Measurements from ENCODE around the gene FBXL7.

Gene FBXL7

GRCh38 chr5:15499528-15500324 is at the start of gene FBXL7:
Gene FBXL7 (plus strand): TSS chr5:15500180.
- Histone ChIP-seq H3K36me3 (ENCODE audit: control insufficient read depth, insufficient read depth, low read length) (no peaks in the 10 kb centered on the region), H3K27me3 (replicated peaks; ENCODE audit: control insufficient read depth, insufficient read depth, low read length) (no peaks in the 10 kb centered on the region), H3K4me3 (replicated peaks; ENCODE audit: low read depth, low read length) (no peak within 1 kb of the TSS)
- DNase-seq (ENCODE audit: extremely low read depth, insufficient read length) = peak; percentile 3
- no peak for TF ChIP-seq CTCF (IDR thresholded peaks at IDR 0.05; ENCODE audit: insufficient read depth, low read length, poor library complexity, severe bottlenecking)

DNA sequence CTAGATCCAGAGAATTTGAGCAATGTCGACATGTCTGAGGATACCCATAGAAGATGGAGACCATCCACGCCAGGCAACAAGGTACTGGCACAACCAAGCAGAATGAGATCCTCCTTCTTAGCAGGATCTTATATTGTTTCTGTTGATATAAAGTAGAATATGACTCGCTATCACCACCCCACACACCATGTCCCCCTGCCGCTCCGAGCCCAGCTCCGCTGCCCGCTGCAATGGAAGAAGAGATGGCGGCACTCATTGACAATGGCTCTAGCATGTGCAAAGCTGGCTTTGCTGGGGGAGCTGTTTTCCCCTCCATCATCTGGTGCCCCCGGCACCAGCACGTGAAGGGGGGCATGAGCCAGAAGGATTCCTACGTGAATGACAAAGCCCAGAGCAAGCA is 49.5 kb upstream of the FBXL7 start:
- Histone ChIP-seq H3K4me3 (replicated peaks; ENCODE audit: low read depth, low read length) (no peak overlapping the region), H3K36me3 (ENCODE audit: control insufficient read depth, insufficient read depth, low read length) (no peaks in the 10 kb centered on the region), H3K27me3 (replicated peaks; ENCODE audit: control insufficient read depth, insufficient read depth, low read length) (no peaks in the 10 kb centered on the region)
- TF ChIP-seq CTCF (IDR thresholded peaks at IDR 0.05; ENCODE audit: insufficient read depth, low read length, poor library complexity, severe bottlenecking) = no peak
- DNase-seq (ENCODE audit: extremely low read depth, insufficient read length) = no peak

DNA sequence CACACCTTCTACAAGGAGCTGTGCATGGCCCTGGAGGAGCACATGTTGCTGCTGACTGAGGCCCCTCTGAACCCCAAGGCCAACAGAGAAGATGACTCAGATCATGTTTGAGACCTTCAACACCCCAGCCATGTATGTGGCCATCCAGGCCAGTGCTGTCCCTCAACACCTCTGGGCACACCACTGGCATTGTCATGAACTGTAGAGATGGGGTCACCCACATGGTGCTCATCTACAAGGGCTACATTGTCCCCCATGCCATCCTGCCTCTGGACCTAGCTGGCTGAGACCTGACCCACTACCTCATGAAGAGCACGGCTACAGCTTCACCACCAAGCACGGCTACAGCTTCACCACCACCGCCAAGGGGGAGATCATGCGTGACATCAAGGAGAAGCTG is 49.0 kb upstream of the FBXL7 start:
- Histone ChIP-seq H3K4me3 (replicated peaks; ENCODE audit: low read depth, low read length) (no peak overlapping the region), H3K27me3 (replicated peaks; ENCODE audit: control insufficient read depth, insufficient read depth, low read length) (no peaks in the 10 kb centered on the region), H3K36me3 (ENCODE audit: control insufficient read depth, insufficient read depth, low read length) (no peaks in the 10 kb centered on the region)
- TF ChIP-seq CTCF (IDR thresholded peaks at IDR 0.05; ENCODE audit: insufficient read depth, low read length, poor library complexity, severe bottlenecking) = no peak
- DNase-seq (ENCODE audit: extremely low read depth, insufficient read length) = no peak

DNA sequence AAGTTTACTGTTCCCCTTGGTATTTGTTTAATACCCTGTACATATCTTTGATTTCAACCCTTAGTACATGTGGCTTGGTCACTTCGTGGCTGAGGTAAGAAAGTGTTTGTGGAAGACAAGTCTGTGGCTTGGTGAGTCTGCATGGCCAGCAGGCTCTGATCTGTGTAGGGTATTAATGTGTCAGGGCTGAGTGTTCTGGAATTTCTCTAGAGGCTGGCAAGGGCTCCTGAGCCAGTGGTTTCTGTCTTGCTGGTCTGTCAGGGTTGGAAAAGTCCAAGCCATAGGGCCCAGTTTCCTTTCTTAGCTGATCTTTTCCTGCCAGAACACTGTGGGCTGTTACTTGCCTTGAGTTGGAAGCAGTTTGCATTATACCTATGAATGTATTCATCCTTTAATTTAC is 48.0 kb upstream of the FBXL7 start:
- H3K4me3 ChIP-seq (replicated peaks; ENCODE audit: low read depth, low read length) = no peak overlapping the region
- TF ChIP-seq CTCF (IDR thresholded peaks at IDR 0.05; ENCODE audit: insufficient read depth, low read length, poor library complexity, severe bottlenecking) = no peak
- no peaks in the 10 kb centered on the region for H3K36me3 ChIP-seq (ENCODE audit: control insufficient read depth, insufficient read depth, low read length)
- no peak for DNase-seq (ENCODE audit: extremely low read depth, insufficient read length)
- H3K27me3 ChIP-seq (replicated peaks; ENCODE audit: control insufficient read depth, insufficient read depth, low read length) = no peaks in the 10 kb centered on the region

DNA sequence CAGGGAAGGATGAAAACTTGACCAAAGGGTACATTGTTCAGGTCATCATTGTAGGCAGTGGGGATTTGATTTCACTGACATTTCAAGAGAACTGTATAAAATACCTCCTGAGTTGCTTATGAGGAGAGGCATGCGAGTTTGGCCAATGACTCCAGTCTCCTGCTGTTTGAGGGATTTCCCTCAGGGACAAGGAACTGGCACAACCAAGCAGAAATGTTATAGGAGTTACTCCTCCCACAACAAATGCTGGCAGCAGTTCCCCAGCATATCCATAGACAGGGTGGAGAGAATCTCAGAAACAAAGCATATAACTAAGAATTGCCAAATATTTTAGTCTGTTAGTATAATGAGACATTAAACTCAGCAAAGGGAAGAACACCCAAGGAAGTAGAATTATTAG is 47.2 kb upstream of the FBXL7 start:
- H3K27me3 ChIP-seq (replicated peaks; ENCODE audit: control insufficient read depth, insufficient read depth, low read length) = no peaks in the 10 kb centered on the region
- no peak overlapping the region for H3K4me3 ChIP-seq (replicated peaks; ENCODE audit: low read depth, low read length)
- DNase-seq (ENCODE audit: extremely low read depth, insufficient read length) = no peak
- TF ChIP-seq CTCF (IDR thresholded peaks at IDR 0.05; ENCODE audit: insufficient read depth, low read length, poor library complexity, severe bottlenecking) = no peak
- no peaks in the 10 kb centered on the region for H3K36me3 ChIP-seq (ENCODE audit: control insufficient read depth, insufficient read depth, low read length)
